DMS79 treated with DMSO at 0.1 percent for 48 hours (cell line): ENCODE data around the gene PRKACB.

Experiments used
- DNase-seq: peaks from one replicate; lab custom pipeline; 2025; lab: John Stamatoyannopoulos, UW

Gene PRKACB

DNA sequence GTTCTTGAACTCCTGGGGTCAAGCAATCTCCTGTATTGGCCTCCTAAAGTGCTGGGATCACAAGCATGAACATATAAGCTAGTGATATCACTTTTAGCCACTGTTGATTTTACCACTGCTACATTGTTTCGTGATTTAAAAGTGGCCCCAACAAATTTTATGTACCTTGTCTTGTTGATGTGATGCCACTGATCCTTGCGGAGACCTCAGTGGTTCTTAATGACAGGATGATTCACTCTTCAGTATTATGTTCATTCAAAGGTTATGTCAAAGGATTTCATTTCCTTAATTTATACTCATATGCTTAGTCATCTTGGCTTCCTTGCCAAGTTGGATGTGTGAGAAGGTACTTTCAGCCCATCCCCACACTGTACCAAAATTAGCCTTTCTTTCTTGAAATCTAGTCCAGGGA is 12.1 kb downstream of the PRKACB start:
- no peak for DNase-seq

- no peak for DNase-seq
Observed at GRCh38 chr1:84159533-84160240, 15.6 kb downstream of the PRKACB start.

DNA sequence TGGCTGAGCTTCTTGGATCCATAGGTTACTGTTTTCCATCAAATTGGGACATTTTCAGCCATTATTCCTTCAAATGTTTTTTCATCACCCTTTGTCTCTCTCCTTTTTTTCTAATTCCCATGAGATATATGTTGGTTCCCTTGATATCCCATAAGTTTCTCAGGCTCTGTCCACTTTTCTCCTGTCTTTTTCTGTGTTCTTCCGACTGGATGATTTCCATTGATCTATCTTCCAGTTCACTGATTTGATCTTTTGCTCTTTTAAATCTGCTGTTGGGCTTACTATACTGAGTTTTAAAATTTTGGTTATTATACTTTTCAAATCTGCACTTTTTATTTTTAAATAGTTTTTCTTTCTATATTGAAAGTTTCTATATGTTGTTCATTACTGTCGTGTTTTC is 18.2 kb downstream of the PRKACB start:
- DNase-seq: no peak

- no peak for DNase-seq
Observed at GRCh38 chr1:84163123-84163931, 19.3 kb downstream of the PRKACB start.

- no peak for DNase-seq
Observed at GRCh38 chr1:84164161-84164560, 20.1 kb downstream of the PRKACB start.

DNA sequence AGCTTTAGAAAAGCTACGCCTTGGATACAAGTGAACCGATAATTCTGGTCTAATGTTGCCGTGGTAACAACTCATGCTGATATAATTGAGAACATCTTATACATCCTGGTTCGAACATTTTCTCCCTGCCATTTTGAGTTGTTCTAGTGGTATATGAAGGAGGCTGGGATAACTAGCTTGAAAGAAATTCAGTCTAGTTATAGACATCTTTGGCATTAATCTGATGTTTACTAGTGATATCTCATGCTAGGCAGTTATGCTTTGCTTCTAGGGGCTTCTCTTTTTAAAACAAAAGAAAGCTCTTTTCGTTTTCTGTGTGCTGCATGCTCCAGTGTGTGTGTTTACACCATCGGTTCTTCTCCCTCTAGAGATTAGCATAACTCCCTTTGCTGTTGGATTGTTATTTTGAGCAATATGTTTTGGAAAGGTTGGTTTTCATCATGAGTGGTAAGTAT is 20.5 kb downstream of the PRKACB start:
- no peak for DNase-seq

DNA sequence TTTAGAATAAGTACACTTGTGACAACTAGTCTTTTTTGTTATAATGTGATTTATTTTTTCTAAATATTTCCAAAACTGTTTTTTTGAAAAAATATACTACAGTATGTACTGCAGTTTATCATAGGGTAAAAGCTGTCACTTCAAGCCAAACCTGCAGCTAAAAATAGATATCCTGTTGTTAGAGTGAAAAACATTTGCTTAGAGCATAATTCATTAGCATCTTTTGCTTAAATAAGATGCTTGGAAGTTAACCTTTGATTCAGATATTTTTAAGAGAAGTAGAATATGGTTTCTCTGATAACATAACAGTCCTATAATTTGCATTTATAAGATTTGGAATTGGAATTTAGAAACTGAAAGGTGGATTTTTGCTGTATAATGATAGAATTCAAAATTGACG is 21.5 kb downstream of the PRKACB start:
- no peak for DNase-seq

GRCh38 chr1:84166797-84167196 is 22.7 kb downstream of the PRKACB start:
- DNase-seq: no peak

GRCh38 chr1:84168783-84169182 is 24.7 kb downstream of the PRKACB start:
- DNase-seq: no peak

DNA sequence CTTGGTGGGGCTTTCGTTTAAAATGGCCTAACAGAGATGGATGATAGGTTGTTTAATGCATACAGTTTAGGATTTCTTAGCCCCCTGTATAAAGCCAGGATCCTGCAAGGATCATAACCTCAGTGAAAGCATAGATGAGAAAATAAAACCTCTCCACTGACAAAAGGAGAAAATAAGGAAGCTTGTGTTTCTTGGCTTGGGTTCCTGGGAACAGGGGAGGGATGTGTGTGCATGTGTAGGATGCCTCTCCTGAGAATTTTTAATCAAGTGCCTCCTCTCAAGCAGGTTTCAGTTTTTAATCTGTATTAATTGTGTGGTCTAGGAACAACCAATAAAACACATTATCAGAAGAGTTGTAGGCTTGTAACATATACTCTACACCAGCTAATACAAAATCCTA is 26.1 kb downstream of the PRKACB start:
- no peak for DNase-seq

GRCh38 chr1:84171481-84171880 is 27.4 kb downstream of the PRKACB start:
- DNase-seq: no peak

GRCh38 chr1:84174051-84174556 is 30.0 kb downstream of the PRKACB start:
- DNase-seq: no peak

- DNase-seq: no peak
Observed at GRCh38 chr1:84181350-84182005, 37.4 kb downstream of the PRKACB start.

DNA sequence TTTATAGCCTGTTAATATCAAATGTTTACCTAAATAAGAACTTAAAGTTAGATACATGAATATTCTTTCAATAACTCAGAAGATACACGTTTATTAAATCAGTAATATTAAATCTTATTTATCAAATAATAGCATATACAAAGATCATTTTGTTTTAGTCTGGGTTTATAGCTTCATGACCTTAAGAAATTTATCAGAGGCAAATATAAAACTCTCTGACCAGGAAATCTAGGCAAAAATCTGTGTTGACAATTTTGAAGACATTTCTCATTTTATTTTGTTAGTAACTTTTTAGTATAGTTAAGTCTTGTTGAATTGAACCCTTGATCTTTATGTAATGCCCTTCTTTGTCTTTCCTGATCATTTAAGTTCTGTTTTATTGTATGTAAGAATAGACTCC is 46.4 kb downstream of the PRKACB start:
- no peak for DNase-seq

GRCh38 chr1:84192681-84193080 is 48.6 kb downstream of the PRKACB start:
- DNase-seq: no peak

DNA sequence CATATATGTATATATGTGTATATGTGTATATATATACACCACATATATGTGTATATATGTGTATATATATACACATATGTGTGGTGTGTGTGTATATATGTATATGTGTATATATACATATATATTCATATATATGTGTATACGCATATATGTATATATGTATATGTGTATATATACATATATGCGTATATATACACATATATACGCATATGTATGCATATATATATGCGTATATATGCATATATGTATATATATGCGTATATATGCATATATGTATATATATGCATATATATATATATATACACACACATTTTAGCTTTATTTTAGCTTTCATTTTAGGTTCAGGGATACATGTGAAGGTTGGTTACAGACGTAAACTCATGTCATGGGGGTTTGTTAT is 54.8 kb downstream of the PRKACB start:
- DNase-seq: no peak

DNA sequence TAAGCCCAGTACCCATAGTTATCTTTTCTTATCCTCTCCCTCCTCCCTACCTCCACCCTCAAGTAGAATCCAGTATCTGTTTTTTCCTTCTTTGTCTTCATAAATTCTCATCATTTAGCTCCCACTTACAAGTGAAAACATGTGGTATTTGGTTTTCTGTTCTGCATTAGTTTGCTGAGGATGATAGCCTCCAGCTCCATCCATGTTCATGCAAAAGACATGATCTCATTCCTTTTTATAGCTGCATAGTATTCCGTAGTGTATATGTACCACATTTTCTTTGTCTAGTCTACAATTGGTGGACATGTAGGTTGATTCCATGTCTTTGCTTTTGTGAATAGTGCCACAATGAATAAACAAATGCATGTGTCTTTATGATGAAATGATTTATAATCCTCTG is 55.2 kb downstream of the PRKACB start:
- no peak for DNase-seq

GRCh38 chr1:84202126-84202525 is 58.1 kb downstream of the PRKACB start:
- no peak for DNase-seq

GRCh38 chr1:84206375-84206774 is 62.3 kb downstream of the PRKACB start:
- no peak for DNase-seq

DNA sequence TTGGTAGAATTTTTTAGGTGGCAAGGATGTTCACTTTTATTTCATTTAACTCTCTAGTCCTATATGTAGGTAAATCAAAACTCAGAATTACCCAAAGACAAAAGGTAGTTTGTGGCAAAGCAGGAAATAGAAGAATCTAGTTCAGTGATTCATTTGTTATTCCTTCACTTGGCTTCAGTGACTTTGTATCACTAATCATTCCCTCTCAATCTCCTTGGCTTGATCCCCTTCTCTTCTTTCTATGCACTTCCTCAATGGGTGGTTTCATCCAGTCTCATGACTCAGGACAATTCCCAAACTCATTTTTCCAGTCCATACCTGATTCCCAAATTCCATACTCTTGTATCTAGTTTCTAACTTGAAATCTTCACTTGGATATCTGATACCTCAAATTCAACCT is 64.9 kb downstream of the PRKACB start:
- DNase-seq: no peak

GRCh38 chr1:84214115-84214956 is 70.3 kb downstream of the PRKACB start:
- DNase-seq: no peak

- no peak for DNase-seq
Observed at GRCh38 chr1:84217239-84217638, 73.2 kb downstream of the PRKACB start.
